BE2C (cell line): ENCODE results near the gene TNN.
A peak's percentile ranks its signal among the peaks of the same experiment; 100 is the strongest.

ENCODE experiments used
- DNase-seq: peaks from one replicate; pipeline ENCODE4 v3.0.0-alpha.2; 2020
- H3K27me3 ChIP-seq: fragments of 250-450 bp; sonication (Bioruptor Pico); 2 replicates; pipeline ENCODE4 v1.5.1; 2020; ENCODE audit warnings: mild to moderate bottlenecking
- H3K36me3 ChIP-seq: fragments of 250-450 bp; sonication (Bioruptor Pico); 2 replicates; pipeline ENCODE4 v1.5.1; 2020; ENCODE audit warnings: mild to moderate bottlenecking
- H3K4me1 ChIP-seq: fragments of 250-450 bp; sonication (Bioruptor Pico); 2 replicates; pipeline ENCODE4 v1.5.1; 2020
- H3K4me3 ChIP-seq: 2 replicates; pipeline ENCODE4 v1.5.1; 2011; ENCODE audit warnings: low read depth, low read length
- H3K9me3 ChIP-seq: fragments of 250-450 bp; sonication (Bioruptor Pico); 2 replicates; pipeline ENCODE4 v1.5.1; 2020
- CTCF ChIP-seq: IDR thresholded peaks from 2 replicates; pipeline ENCODE4 v1.5.1; 2012; ENCODE audit warnings: mild to moderate bottlenecking, low read depth, low read length

TNN gene

GRCh38 chr1:175185903-175186302 lies 118.3 kb downstream of the TNN start:
- H3K36me3 ChIP-seq: no peaks in the 10 kb centered on the region
- peaks cover 10% of the 10 kb centered on the region for H3K27me3 ChIP-seq
- H3K4me3 ChIP-seq: no peak overlapping the region
- no peaks in the 10 kb centered on the region for H3K4me1 ChIP-seq
- H3K9me3 ChIP-seq: no peaks in the 10 kb centered on the region
- no peak for DNase-seq
- no peak for TF ChIP-seq CTCF

- Histone ChIP-seq H3K4me3 (no peak overlapping the region), H3K36me3 (no peaks in the 10 kb centered on the region), H3K9me3 (no peaks in the 10 kb centered on the region), H3K4me1 (no peaks in the 10 kb centered on the region), H3K27me3 (peaks cover 12% of the 10 kb centered on the region)
- DNase-seq: no peak
- TF ChIP-seq CTCF: no peak
These were observed 119.0 kb downstream of the TNN start for GRCh38 chr1:175186433-175187160.

GRCh38 chr1:175188936-175189335 lies 121.3 kb downstream of the TNN start:
- no peak overlapping the region for H3K4me3 ChIP-seq
- no peaks in the 10 kb centered on the region for H3K4me1 ChIP-seq
- H3K36me3 ChIP-seq: no peaks in the 10 kb centered on the region
- no peak for DNase-seq
- H3K27me3 ChIP-seq: peaks cover 28% of the 10 kb centered on the region
- no peaks in the 10 kb centered on the region for H3K9me3 ChIP-seq
- no peak for TF ChIP-seq CTCF

- no peaks in the 10 kb centered on the region for H3K9me3 ChIP-seq
- no peak for DNase-seq
- peaks cover 22% of the 10 kb centered on the region for H3K27me3 ChIP-seq
- no peaks in the 10 kb centered on the region for H3K36me3 ChIP-seq
- TF ChIP-seq CTCF: no peak
- no peaks in the 10 kb centered on the region for H3K4me1 ChIP-seq
- H3K4me3 ChIP-seq: no peak overlapping the region
These were observed 124.0 kb downstream of the TNN start for GRCh38 chr1:175191659-175192058.

- H3K4me1 ChIP-seq: no peaks in the 10 kb centered on the region
- H3K9me3 ChIP-seq: no peaks in the 10 kb centered on the region
- no peaks in the 10 kb centered on the region for H3K36me3 ChIP-seq
- peak overlapping the region; percentile 49 for H3K4me3 ChIP-seq
- peaks cover 22% of the 10 kb centered on the region for H3K27me3 ChIP-seq
- no peak for TF ChIP-seq CTCF
- no peak for DNase-seq
These were observed 124.5 kb downstream of the TNN start for GRCh38 chr1:175192111-175192629.

- Histone ChIP-seq H3K4me1 (no peaks in the 10 kb centered on the region), H3K4me3 (peak within 1 kb of the TSS; percentile 49), H3K36me3 (no peaks in the 10 kb centered on the region), H3K9me3 (no peaks in the 10 kb centered on the region), H3K27me3 (peaks cover 22% of the 10 kb centered on the region)
- TF ChIP-seq CTCF: no peak
- peak; percentile 41 for DNase-seq
These were observed 125.2 kb downstream of the TNN start, which contains the start of gene KIAA0040 for GRCh38 chr1:175192630-175193526. KIAA0040 (minus strand) TSS chr1:175192776; CDS start chr1:175161013, 31,763 bp downstream.
